ENCODE data around the gene C12orf60.

Gene C12orf60

DNA sequence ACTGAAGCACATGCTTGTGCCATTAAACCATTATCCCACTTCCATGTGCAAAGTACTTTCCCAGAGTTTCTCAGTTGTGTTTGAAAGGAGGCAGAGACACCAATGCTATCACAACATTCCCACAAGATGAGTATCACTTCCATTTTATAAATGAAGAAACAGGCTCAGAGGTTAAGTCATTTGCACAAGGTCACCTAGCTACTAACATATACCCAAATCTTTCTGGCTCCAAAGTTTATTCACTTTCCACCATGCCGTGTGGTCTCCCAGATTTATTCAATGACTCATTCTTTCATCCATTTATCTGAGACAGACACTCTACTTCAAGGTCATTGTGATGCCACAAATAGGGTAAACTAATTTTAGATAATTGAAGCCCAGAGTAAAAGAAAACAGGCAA, 30.5 kb downstream of the C12orf60 start:
- no peak for DNase-seq (ENCODE audit: low read depth in 4 of 4, low spot score in 1 of 4)

GRCh38 chr12:14834509-14834908, 31.0 kb downstream of the C12orf60 start:
- DNase-seq (ENCODE audit: low read depth in 4 of 4, low spot score in 1 of 4), result no peak

DNA sequence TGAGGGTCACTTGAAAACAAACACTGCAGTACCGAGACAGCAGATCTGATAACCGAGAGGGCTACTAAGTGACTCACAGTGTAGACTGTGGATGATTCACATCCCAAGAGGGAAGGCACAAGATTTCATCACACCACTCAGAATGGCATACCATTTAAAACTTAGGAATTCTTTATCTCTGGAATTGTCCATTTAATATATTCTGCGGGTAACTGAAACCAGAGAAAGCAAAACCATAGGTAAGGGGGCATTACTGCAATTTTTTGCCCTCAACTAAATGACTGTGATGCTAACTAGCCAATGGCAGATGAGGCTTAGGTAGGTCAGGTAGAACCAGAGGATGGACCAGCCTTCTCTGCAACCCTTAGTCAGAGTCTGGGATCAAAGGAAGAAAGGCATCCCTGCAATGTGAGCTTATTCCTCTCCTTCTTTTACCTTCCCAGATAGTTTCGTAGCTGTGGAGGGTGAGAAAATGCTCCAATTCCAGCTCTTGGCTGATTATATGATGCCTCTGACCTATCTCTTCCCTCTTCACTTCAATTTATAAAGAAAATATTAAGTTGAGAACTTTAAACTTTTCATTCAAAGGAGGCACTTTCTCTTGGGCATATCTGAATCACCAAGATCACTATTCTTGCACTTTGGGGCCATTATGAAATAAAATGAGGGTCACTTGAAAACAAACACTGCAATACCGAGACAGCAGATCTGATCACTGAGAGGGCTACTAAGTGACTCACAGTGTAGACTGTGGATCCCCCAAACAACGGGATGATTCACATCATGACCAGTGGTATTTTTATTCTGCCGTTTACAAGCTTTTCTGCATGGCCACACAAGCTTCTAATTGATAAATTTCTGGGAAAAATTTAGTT, 33.1 kb downstream of the C12orf60 start:
- DNase-seq (ENCODE audit: low read depth in 4 of 4, low spot score in 1 of 4), result no peak

DNA sequence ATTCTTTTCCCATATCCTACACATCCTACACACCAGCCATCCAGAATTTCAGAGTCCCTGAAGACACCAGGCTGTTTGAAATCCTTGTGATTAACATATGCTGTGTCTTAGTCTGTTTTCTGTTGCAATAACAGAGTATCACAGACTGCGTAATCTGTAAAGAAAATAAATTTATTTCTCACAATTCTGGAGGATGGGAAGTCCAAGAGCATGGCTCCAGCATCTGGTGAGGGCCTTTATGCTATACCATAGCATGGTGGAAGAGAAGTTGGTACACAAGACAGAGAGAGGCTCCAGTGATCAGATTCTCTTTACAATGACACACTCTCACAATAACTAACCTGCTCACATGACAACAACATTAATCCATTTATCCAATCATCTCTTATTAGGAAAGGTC, 35.8 kb downstream of the C12orf60 start:
- no peak for DNase-seq (ENCODE audit: low read depth in 4 of 4, low spot score in 1 of 4)

DNA sequence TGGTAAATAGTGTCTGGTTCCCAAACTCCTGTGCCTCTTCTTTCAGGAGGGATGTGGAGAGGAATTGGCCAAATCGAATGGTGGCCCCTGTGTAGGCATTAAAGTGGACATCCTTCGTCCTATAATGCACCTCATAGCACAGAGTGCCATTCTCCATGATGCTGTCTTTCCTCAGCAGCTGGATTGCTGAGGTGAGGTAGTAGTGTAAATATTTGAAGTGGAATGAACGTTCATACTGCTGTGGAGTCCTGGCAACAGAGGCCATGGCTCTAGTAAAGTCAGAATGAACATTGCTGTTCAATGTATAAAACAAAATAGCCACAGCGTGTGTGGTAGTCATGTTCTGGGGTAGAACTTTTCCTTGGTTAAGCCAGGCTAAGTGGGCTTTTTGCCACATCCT, 37.1 kb downstream of the C12orf60 start:
- no peak for DNase-seq (ENCODE audit: low read depth in 4 of 4, low spot score in 1 of 4)

- DNase-seq (ENCODE audit: low read depth in 4 of 4, low spot score in 1 of 4), result no peak
Observed at GRCh38 chr12:14841761-14842160, 38.3 kb downstream of the C12orf60 start.

GRCh38 chr12:14842315-14842714, 38.8 kb downstream of the C12orf60 start:
- DNase-seq (ENCODE audit: low read depth in 4 of 4, low spot score in 1 of 4), result no peak

DNA sequence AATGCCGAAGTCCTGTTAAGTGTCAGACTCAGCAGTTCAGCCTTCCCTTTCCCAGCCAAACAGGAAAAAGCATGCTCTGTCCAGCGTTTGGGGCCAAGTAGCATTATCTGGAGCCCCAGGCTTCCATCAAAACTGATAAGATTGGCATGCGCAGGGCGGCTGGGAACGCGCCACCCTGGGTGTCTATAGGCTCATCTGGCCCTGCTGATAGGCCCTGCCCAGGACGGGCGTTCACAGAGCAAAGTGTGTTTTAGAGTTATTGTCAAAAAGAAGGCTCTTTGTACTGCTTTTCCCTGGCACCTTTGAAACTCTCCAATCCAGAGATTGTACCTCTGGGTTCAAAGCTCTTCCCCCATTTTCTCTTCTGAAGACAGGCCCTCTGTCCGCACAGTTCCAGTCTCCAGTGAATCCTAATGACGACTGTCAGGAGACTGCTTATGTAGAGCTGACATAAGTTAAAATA, 40.0 kb downstream of the C12orf60 start, which contains the start of gene ART4:
ART4 (minus strand) TSS at position 102 of the 463 bp plus-strand sequence. CDS start 413 bp downstream, outside the sequence.
- DNase-seq (ENCODE audit: low read depth in 4 of 4, low spot score in 1 of 4), result no peak

DNA sequence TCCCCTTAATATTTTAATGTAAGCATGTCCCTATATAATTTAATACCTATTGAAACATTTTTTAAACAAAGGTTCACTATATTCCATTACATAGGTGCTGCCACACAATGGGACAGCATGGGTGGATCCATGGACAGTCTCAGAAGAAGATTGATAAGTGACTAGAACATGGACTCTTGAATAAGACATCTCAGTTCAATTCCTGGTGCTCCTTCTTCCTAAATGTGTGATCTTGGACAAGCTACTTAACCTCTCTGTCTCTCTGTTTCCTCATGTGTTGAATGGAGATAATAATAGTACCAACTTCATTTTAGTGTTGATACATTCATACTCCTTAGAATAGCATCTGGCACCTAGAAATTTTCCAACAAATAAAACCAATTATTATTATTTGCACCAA, 40.9 kb downstream of the C12orf60 start:
- no peak for DNase-seq (ENCODE audit: low read depth in 4 of 4, low spot score in 1 of 4)

DNA sequence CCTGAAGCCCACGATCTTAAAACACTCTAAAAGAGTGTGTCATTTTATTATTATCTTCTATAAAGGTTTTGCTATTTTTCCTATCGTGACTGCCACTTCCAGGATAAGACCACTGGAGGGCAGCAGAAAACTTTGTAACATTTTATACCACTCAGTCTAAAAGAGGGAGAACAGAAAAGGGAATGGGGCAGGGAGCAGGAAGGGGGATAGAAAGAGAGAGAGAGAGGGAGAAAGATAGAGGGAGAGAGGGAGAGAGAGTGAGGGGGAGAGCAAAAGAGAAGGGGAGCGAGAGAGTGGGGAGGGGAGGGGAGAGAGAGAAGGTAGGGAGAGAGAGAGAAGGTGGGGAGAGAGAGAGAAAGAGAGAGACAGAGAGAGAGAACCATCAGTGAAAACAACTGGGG, 41.9 kb downstream of the C12orf60 start:
- peak in 3 of 4 experiments; percentile 2 to 6 (median 4) for DNase-seq (ENCODE audit: low read depth in 4 of 4, low spot score in 1 of 4)

GRCh38 chr12:14846042-14846587, 42.6 kb downstream of the C12orf60 start:
- no peak for DNase-seq (ENCODE audit: low read depth in 4 of 4, low spot score in 1 of 4)

- DNase-seq (ENCODE audit: low read depth in 4 of 4, low spot score in 1 of 4), result no peak
Observed at GRCh38 chr12:14846876-14847580, 43.6 kb downstream of the C12orf60 start.

- no peak for DNase-seq (ENCODE audit: low read depth in 4 of 4, low spot score in 1 of 4)
Observed at GRCh38 chr12:14849661-14850060, 46.2 kb downstream of the C12orf60 start.

- no peak for DNase-seq (ENCODE audit: low read depth in 4 of 4, low spot score in 1 of 4)
Observed at GRCh38 chr12:14850929-14851663, 47.6 kb downstream of the C12orf60 start.

DNA sequence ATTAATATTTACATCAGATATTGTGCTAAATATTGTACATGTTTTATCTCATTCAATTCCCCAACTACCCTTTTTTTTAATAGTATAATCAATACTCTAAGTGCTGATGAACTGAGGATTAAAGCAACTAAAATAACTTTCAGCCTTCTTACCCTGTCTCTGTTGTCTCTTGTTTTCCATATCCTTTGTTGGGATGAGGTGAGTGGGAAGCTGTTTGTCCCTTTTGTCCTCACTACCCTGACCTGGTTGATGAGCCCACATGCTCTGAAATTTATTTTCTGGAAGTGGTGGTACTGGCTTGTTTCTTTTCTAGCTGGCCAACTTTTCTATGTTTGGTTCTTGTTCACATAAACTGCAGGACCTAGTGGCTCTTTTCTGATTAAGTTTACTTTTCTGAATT, 49.4 kb downstream of the C12orf60 start:
- no peak for DNase-seq (ENCODE audit: low read depth in 4 of 4, low spot score in 1 of 4)

DNA sequence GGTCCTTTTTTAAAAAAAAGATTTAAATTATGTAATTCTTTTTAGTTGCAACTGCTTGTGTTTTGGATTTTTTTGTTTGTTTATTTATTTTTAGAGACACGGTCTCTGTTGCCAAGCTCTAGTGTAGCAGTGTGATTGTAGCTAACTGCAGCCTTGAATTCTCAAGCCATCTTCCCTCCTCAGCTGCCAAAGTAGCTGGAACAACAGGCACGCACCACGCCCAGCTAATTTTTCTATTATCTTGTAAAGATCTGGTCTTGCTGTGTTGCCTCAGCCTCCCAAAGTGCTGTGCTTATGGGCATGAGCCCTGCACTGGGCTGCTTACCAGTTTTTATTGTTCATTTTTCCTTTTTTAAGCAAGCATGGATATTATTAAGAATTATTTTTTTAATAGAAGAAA, 50.5 kb downstream of the C12orf60 start:
- DNase-seq (ENCODE audit: low read depth in 4 of 4, low spot score in 1 of 4), result no peak

DNA sequence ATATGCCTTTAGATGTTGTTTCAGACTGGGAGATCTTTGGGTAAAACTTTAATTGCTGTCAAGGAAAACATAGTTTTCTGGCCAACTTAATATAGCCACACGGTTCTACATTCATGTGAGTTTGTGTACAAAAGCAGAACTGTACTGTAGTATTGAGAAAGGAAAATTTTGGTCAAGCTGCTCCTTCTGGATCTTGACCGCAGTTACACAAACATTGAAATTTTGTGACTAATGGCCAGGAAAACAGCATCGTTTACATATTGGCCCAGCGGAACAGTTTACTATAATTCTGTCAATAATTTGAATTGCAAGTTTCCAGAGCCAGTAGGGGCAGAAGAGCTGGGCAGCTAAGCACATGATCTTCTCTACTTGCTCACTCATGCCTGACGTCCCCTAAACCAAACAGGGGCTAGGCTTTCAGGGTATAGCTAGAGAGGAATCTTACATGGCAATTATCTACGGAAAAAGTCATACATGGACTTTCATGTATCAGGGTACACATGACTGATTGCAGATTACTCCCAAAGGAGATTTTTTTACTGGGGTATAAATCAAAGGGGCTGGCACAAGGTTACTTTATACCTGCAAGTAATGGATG, 51.2 kb downstream of the C12orf60 start:
- DNase-seq (ENCODE audit: low read depth in 4 of 4, low spot score in 1 of 4), result no peak

- no peak for DNase-seq (ENCODE audit: low read depth in 4 of 4, low spot score in 1 of 4)
Observed at GRCh38 chr12:14858513-14858912, 55.0 kb downstream of the C12orf60 start.

GRCh38 chr12:14860490-14860889, 57.0 kb downstream of the C12orf60 start:
- no peak for DNase-seq (ENCODE audit: low read depth in 4 of 4, low spot score in 1 of 4)

DNA sequence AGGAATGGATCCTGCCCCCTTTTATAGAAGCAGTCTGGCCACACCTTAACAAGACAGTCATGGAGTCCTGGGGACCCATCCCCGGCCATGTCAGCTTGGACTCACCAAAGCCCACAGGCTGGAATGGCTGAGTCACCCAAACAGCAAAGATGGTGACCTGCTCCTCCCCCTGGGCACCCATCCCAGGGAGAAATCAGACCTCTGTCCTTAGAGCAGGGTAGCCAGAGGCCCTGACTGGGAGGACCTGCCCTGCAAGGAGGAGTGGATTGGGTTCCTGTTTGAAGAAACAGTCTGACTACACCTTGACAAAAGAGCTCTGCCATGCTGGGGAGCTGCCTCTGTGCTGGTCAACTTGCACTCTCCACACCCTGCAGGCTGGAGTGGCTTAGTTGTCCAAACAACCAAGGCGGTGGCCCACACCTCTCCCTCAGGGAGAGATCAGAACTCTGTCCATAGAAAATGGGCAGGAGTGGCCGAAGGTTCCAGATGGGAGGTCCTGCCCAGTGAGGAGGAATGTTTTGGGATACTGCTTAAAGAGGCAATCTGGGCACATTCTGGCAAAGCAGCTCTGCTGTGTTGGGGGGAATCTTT, 65.5 kb downstream of the C12orf60 start:
- no peak for DNase-seq (ENCODE audit: low read depth in 4 of 4, low spot score in 1 of 4)
